Ramos (cell line): ENCODE measurements around the gene ULK4.

Experiments
- in situ Hi-C: fragments of 300-500 bp; cut with MboI; formaldehyde crosslinking; loops from one replicate; pipeline ENCODE4 v1.14.3; 2022; ENCODE audit warnings: low sequenced_read_pairs; ENCODE audit not compliant: unreplicated experiment

Gene ULK4

DNA sequence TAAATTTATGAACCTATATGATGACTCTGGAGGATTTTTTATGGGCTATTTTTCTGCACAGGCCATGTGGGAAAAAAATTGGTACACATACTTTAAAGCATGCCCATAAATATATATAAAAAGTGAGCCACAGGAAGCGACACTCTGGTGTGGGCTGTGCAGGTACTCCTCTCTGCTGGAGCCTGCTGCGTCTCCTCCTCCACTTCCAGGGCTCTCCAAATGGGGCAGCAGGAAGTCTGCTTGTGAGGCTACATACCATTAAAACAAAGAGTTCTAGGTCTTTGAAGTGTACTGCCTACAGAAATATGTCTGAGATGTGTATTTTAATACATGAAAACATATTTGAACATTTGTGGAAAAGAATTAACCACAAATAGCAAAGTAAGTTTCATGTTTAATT lies 627.5 kb downstream of the ULK4 start:
- in situ Hi-C loops, result no loop called here

DNA sequence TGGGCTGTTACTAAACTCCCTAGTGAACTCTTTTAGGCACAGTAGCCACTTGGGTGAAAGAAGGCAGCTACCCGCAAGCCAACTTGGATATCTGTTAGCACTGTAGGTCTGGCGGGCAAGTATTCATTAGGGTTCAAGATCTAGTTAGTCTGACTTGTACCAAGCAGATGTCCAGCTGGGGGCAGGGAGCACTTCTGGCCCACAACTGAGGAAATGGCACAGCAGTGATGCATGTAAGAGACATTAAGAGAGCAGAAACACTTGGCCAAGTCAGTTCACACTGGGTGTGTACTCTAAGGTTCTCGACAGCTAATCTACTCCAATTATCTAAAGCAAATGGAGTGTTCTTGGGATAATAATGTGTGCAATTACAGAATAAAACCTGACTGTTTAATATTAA lies 630.9 kb downstream of the ULK4 start:
- in situ Hi-C loops, result no loop called here

GRCh38 chr3:41330465-41330864 lies 631.4 kb downstream of the ULK4 start:
- in situ Hi-C loops, result no loop called here

- in situ Hi-C loops, result no loop called here
Observed at GRCh38 chr3:41329881-41330280, 632.0 kb downstream of the ULK4 start.

- in situ Hi-C loops, result no loop called here
Observed at GRCh38 chr3:41328926-41329325, 633.0 kb downstream of the ULK4 start.

GRCh38 chr3:41327718-41328117 lies 634.2 kb downstream of the ULK4 start:
- in situ Hi-C loops, result no loop called here

GRCh38 chr3:41324156-41324475 lies 637.8 kb downstream of the ULK4 start:
- in situ Hi-C loops, result no loop called here

GRCh38 chr3:41323467-41324155 lies 638.3 kb downstream of the ULK4 start:
- in situ Hi-C loops, result no loop called here

DNA sequence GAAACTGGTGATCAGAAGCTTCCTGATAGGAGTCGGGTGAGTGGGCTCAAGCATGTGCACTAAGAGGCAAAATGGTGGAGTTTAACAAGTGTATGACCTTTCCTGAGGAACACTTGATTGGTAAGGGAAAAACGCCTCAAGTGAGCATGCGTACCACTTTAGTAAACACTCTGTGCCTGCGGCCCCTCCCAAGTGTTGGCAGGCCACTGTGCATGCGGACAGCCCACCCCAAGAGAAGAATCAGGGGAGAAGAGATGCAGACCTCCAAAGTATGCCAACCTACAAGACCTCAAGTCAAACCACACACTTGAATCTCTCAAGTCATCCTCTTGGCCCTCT lies 640.3 kb downstream of the ULK4 start:
- in situ Hi-C loops, result no loop called here

- in situ Hi-C loops, result no loop called here
Observed at GRCh38 chr3:41320953-41321641, 640.8 kb downstream of the ULK4 start.

DNA sequence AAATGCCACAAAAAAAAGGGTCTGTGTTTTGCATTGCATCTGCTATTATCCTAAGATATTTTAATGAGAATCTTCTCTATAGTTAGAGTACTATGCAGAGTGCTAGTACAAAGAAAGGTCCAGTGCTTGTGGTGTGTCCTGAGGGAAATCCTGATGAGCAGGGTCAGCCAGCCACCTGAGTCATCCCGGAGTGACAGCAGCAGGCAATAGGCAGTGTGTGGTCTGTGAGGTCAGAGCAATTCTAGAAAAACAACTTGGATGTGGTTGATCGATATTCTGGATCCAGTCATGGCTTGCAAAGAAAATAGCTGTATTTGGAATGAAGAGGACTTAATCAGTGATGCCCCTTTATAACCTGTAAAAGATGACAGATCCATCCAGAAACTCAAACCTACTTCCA lies 643.4 kb downstream of the ULK4 start:
- in situ Hi-C loops, result no loop called here

GRCh38 chr3:41317718-41318117 lies 644.2 kb downstream of the ULK4 start:
- in situ Hi-C loops, result no loop called here

GRCh38 chr3:41317298-41317697 lies 644.6 kb downstream of the ULK4 start:
- in situ Hi-C loops, result no loop called here

- in situ Hi-C loops, result no loop called here
Observed at GRCh38 chr3:41315126-41315525, 646.8 kb downstream of the ULK4 start.

DNA sequence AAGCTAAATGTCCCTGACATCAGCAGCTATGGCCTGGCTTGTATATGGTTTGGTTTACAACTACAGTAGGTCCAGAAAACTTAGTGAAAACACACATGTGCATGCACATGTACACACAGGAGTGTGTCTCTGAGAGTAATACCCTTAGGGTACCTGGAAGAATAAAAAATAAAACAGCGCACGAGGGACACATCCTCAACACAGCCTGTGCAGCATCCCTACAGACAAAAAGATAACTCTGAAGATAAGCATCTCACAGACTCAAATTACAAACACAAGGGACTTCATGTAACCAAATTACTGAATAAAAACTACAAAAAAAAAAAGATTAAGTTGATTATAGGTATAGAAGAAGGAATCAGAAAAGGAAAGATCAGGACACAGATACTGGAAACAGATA lies 653.8 kb downstream of the ULK4 start:
- in situ Hi-C loops, result no loop called here

GRCh38 chr3:41307065-41307464 lies 654.8 kb downstream of the ULK4 start:
- in situ Hi-C loops, result no loop called here

DNA sequence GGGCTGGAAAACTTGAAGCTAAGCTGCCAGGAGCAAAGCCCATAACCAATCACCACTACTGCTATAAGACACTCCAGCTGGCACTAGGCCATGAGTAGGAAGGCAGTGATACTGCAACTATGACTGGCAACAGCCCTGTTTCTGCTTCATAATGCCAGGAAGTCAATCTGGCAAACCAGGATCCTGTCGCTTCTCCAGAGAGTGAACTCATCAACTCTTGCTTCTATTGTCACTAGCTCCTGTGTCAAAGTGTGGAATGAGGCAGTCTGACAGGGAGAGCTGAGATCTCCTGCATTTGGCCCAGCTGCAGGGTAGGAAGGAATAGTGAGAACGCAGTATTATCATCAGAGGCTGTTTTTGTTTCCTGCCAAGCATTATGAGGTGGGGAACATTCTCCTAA lies 657.3 kb downstream of the ULK4 start:
- in situ Hi-C loops, result no loop called here

- in situ Hi-C loops, result no loop called here
Observed at GRCh38 chr3:41302295-41302694, 659.6 kb downstream of the ULK4 start.

GRCh38 chr3:41301548-41301947 lies 660.4 kb downstream of the ULK4 start:
- in situ Hi-C loops, result no loop called here

- in situ Hi-C loops, result no loop called here
Observed at GRCh38 chr3:41299036-41299435, 662.9 kb downstream of the ULK4 start.

- in situ Hi-C loops, result no loop called here
Observed at GRCh38 chr3:41297750-41298149, 664.2 kb downstream of the ULK4 start.

- in situ Hi-C loops, result no loop called here
Observed at GRCh38 chr3:41296556-41296955, 665.3 kb downstream of the ULK4 start.
